Karpas-422 (cell line): ENCODE results near the gene PNPLA7. TPM values are rescaled to one million over a fixed set of nuclear protein-coding genes. Genes with fewer than 3 reads are reported as not detected.

Experiments used
- DNase-seq: peaks from one replicate; pipeline ENCODE4 v3.0.0-alpha.2; 2015
- H2AFZ ChIP-seq: fragments of 200-600 bp; sonication (generic); 2 replicates; pipeline ENCODE4 v1.6.1; 2014; ENCODE audit warnings: antibody characterized with exemption, low read length, mixed read lengths
- H3K27ac ChIP-seq: fragments of 200-600 bp; sonication (generic); 2 replicates; pipeline ENCODE4 v1.5.1; 2014; ENCODE audit warnings: mild to moderate bottlenecking, low read length, moderate library complexity
- H3K27me3 ChIP-seq: fragments of 200-600 bp; sonication (generic); 2 replicates; pipeline ENCODE4 v1.6.1; 2014; ENCODE audit warnings: low read length, mixed read lengths
- H3K36me3 ChIP-seq: fragments of 200-600 bp; sonication (generic); 2 replicates; pipeline ENCODE4 v1.6.1; 2014; ENCODE audit warnings: low read length, mixed read lengths; ENCODE audit not compliant: insufficient read depth
- H3K4me1 ChIP-seq: fragments of 200-600 bp; sonication (generic); 2 replicates; pipeline ENCODE4 v1.6.1; 2014; ENCODE audit warnings: mild to moderate bottlenecking, low read length, mixed read lengths
- H3K4me2 ChIP-seq: fragments of 200-600 bp; sonication (generic); 2 replicates; pipeline ENCODE4 v1.6.1; 2014; ENCODE audit warnings: low read length, low read depth, mild to moderate bottlenecking; ENCODE audit not compliant: poor library complexity, severe bottlenecking
- H3K4me3 ChIP-seq: fragments of 200-600 bp; sonication (generic); 2 replicates; pipeline ENCODE4 v1.5.1; 2014; ENCODE audit warnings: mild to moderate bottlenecking, antibody characterized with exemption, low read length, mixed read lengths
- H3K79me2 ChIP-seq: fragments of 200-600 bp; sonication (generic); 2 replicates; pipeline ENCODE4 v1.6.1; 2014; ENCODE audit warnings: mild to moderate bottlenecking, low read length, mixed read lengths
- H3K9ac ChIP-seq: fragments of 200-600 bp; sonication (generic); 2 replicates; pipeline ENCODE4 v1.6.0; 2014; ENCODE audit warnings: low read length
- H3K9me2 ChIP-seq: fragments of 200-600 bp; sonication (generic), shearing (Covaris generic); replicated peaks from 2 replicates; pipeline ENCODE4 v1.6.0; 2014; ENCODE audit warnings: mild to moderate bottlenecking, low read length, moderate library complexity; ENCODE audit not compliant: insufficient read depth
- H3K9me3 ChIP-seq: fragments of 300-700, 200-600 bp; sonication (generic); 2 replicates; pipeline ENCODE4 v1.6.1; 2014; ENCODE audit warnings: low read length, mixed read lengths
- H4K20me1 ChIP-seq: fragments of 200-600 bp; sonication (generic); 2 replicates; pipeline ENCODE4 v1.6.1; 2014; ENCODE audit warnings: mild to moderate bottlenecking, antibody characterized with exemption, low read length, low read depth; ENCODE audit not compliant: insufficient read depth
- total RNA-seq: library from RNA; depleted of rRNA; stranded (reverse); fragments of >200 nt; shearing (Covaris generic); gene quantifications from 2 replicates; pipeline ENCODE4 v1.2.3, GENCODE V29; 2014; ENCODE audit warnings: low replicate concordance

PNPLA7 gene
- total RNA-seq, 1 experiment from 2014 or later: 1.8 TPM

- Histone ChIP-seq H3K4me2 (peak overlapping the region; percentile 93), H3K27ac (no peak overlapping the region), H4K20me1 (peaks cover 20% of the 10 kb centered on the region), H3K79me2 (peaks cover 33% of the 10 kb centered on the region), H3K9me2 (no peaks in the 10 kb centered on the region), H3K9me3 (no peaks in the 10 kb centered on the region), H3K36me3 (peaks cover 24% of the 10 kb centered on the region; the same call in 1 of the 2 replicates), H2AFZ (no peak overlapping the region), H3K27me3 (no peaks in the 10 kb centered on the region), H3K4me3 (peak overlapping the region; percentile 97), H3K9ac (peak overlapping the region; percentile 98), H3K4me1 (peaks cover 16% of the 10 kb centered on the region)
- DNase-seq: no peak
These were observed 38.7 kb upstream of the PNPLA7 start for GRCh38 chr9:137588891-137589290.

- H3K4me3 ChIP-seq: no peak overlapping the region
- no peaks in the 10 kb centered on the region for H3K9me3 ChIP-seq
- H3K9me2 ChIP-seq: no peaks in the 10 kb centered on the region
- H3K79me2 ChIP-seq: peaks cover 34% of the 10 kb centered on the region
- peaks cover 16% of the 10 kb centered on the region for H3K4me1 ChIP-seq
- H2AFZ ChIP-seq: no peak overlapping the region
- no peak overlapping the region for H3K27ac ChIP-seq
- H4K20me1 ChIP-seq: peaks cover 20% of the 10 kb centered on the region
- no peaks in the 10 kb centered on the region for H3K27me3 ChIP-seq
- DNase-seq: no peak
- peak overlapping the region; percentile 98 for H3K9ac ChIP-seq
- peaks cover 24% of the 10 kb centered on the region; the same call in 1 of the 2 replicates for H3K36me3 ChIP-seq
- peak overlapping the region; percentile 93 for H3K4me2 ChIP-seq
These were observed 38.1 kb upstream of the PNPLA7 start for GRCh38 chr9:137588311-137588710.

- Histone ChIP-seq H3K4me1 (peaks cover 16% of the 10 kb centered on the region), H3K79me2 (peaks cover 34% of the 10 kb centered on the region), H3K36me3 (peaks cover 24% of the 10 kb centered on the region; the same call in 1 of the 2 replicates), H3K9me2 (no peaks in the 10 kb centered on the region), H2AFZ (no peak overlapping the region), H4K20me1 (peaks cover 22% of the 10 kb centered on the region), H3K9me3 (no peaks in the 10 kb centered on the region), H3K4me3 (no peak overlapping the region), H3K4me2 (no peak overlapping the region), H3K27me3 (no peaks in the 10 kb centered on the region), H3K27ac (no peak overlapping the region), H3K9ac (no peak overlapping the region)
- no peak for DNase-seq
These were observed 36.7 kb upstream of the PNPLA7 start for GRCh38 chr9:137586854-137587253.

GRCh38 chr9:137583957-137584356, 33.8 kb upstream of the PNPLA7 start:
- Histone ChIP-seq H3K27ac (no peak overlapping the region), H3K9ac (no peak overlapping the region), H4K20me1 (peaks cover 18% of the 10 kb centered on the region), H3K27me3 (no peaks in the 10 kb centered on the region), H3K4me2 (no peak overlapping the region), H3K4me3 (no peak overlapping the region), H3K36me3 (peaks cover 24% of the 10 kb centered on the region), H3K9me2 (no peaks in the 10 kb centered on the region), H3K9me3 (no peaks in the 10 kb centered on the region), H3K4me1 (peaks cover 7% of the 10 kb centered on the region), H3K79me2 (peaks cover 25% of the 10 kb centered on the region), H2AFZ (no peak overlapping the region)
- no peak for DNase-seq

- no peaks in the 10 kb centered on the region for H3K9me3 ChIP-seq
- no peaks in the 10 kb centered on the region for H3K27me3 ChIP-seq
- H3K27ac ChIP-seq: no peak overlapping the region
- H3K4me3 ChIP-seq: no peak overlapping the region
- no peak overlapping the region for H3K4me2 ChIP-seq
- no peaks in the 10 kb centered on the region for H3K9me2 ChIP-seq
- H3K4me1 ChIP-seq: 0 out of 2 replicates have a peak, but pooled peaks cover 2% of the 10 kb centered on the region
- H3K79me2 ChIP-seq: peaks cover 23% of the 10 kb centered on the region
- H3K36me3 ChIP-seq: peaks cover 18% of the 10 kb centered on the region
- no peak overlapping the region for H3K9ac ChIP-seq
- no peak for DNase-seq
- no peak overlapping the region for H2AFZ ChIP-seq
- H4K20me1 ChIP-seq: peaks cover 12% of the 10 kb centered on the region; the same call in 1 of the 2 replicates
These were observed 33.1 kb upstream of the PNPLA7 start for GRCh38 chr9:137583347-137583746.

- Histone ChIP-seq H3K4me1 (peaks cover 7% of the 10 kb centered on the region), H3K9me3 (no peaks in the 10 kb centered on the region), H3K79me2 (peaks cover 23% of the 10 kb centered on the region), H3K4me3 (no peak overlapping the region), H3K27ac (no peak overlapping the region), H3K9ac (no peak overlapping the region), H3K36me3 (peaks cover 8% of the 10 kb centered on the region), H3K27me3 (no peaks in the 10 kb centered on the region), H2AFZ (no peak overlapping the region), H4K20me1 (peaks cover 17% of the 10 kb centered on the region; the same call in 1 of the 2 replicates), H3K4me2 (no peak overlapping the region), H3K9me2 (no peaks in the 10 kb centered on the region)
- DNase-seq: peak; percentile 72
These were observed 32.2 kb upstream of the PNPLA7 start for GRCh38 chr9:137582286-137582860.

- Histone ChIP-seq H3K36me3 (peaks cover 6% of the 10 kb centered on the region), H4K20me1 (peaks cover 18% of the 10 kb centered on the region; the same call in 1 of the 2 replicates), H3K9me3 (no peaks in the 10 kb centered on the region), H3K9ac (no peak overlapping the region), H2AFZ (no peak overlapping the region), H3K27me3 (no peaks in the 10 kb centered on the region), H3K79me2 (peaks cover 25% of the 10 kb centered on the region), H3K4me3 (no peak overlapping the region), H3K27ac (no peak overlapping the region), H3K4me2 (no peak overlapping the region), H3K4me1 (peaks cover 15% of the 10 kb centered on the region), H3K9me2 (no peaks in the 10 kb centered on the region)
- DNase-seq: no peak
These were observed 31.4 kb upstream of the PNPLA7 start for GRCh38 chr9:137581361-137582285.

GRCh38 chr9:137580954-137581322, 30.7 kb upstream of the PNPLA7 start:
- no peak overlapping the region for H3K4me3 ChIP-seq
- H3K4me1 ChIP-seq: peaks cover 21% of the 10 kb centered on the region
- no peak overlapping the region for H3K4me2 ChIP-seq
- DNase-seq: no peak
- peaks cover 30% of the 10 kb centered on the region for H3K79me2 ChIP-seq
- no peaks in the 10 kb centered on the region for H3K27me3 ChIP-seq
- H4K20me1 ChIP-seq: peaks cover 18% of the 10 kb centered on the region
- no peak overlapping the region for H3K27ac ChIP-seq
- H2AFZ ChIP-seq: no peak overlapping the region
- H3K9me2 ChIP-seq: no peaks in the 10 kb centered on the region
- H3K9me3 ChIP-seq: no peaks in the 10 kb centered on the region
- peaks cover 12% of the 10 kb centered on the region for H3K36me3 ChIP-seq
- no peak overlapping the region for H3K9ac ChIP-seq
